Frontal cortex (tissue), 4 donors: ENCODE results near the gene POLR3A. TPM values are rescaled to one million over a fixed set of nuclear protein-coding genes. Genes with fewer than 3 reads are reported as not detected.
"Not testable (repeated sequence)": the region's sequence is repeated elsewhere in the genome, so short reads cannot be mapped to it uniquely, and the experiment has no call there.

Experiments used
- DNase-seq, 2 donors: peaks; one replicate each; pipeline ENCODE4 v3.0.0; 2012; ENCODE audit warnings: low spot score in 2 of 2
- FAIRE-seq: peaks from 2 replicates; lab custom pipeline; 2012; peaks lifted over from hg19 to GRCh38; lab: Jason Lieb, UNC
- total RNA-seq: library from RNA; depleted of rRNA; stranded (reverse); fragments of >200 nt; gene quantifications from one replicate; pipeline ENCODE4 v1.2.3, GENCODE V29; 2014
- donor health status: control.
- donor health status: control.
- donor health status: control.

POLR3A gene
- total RNA-seq: 39.1 TPM

DNA sequence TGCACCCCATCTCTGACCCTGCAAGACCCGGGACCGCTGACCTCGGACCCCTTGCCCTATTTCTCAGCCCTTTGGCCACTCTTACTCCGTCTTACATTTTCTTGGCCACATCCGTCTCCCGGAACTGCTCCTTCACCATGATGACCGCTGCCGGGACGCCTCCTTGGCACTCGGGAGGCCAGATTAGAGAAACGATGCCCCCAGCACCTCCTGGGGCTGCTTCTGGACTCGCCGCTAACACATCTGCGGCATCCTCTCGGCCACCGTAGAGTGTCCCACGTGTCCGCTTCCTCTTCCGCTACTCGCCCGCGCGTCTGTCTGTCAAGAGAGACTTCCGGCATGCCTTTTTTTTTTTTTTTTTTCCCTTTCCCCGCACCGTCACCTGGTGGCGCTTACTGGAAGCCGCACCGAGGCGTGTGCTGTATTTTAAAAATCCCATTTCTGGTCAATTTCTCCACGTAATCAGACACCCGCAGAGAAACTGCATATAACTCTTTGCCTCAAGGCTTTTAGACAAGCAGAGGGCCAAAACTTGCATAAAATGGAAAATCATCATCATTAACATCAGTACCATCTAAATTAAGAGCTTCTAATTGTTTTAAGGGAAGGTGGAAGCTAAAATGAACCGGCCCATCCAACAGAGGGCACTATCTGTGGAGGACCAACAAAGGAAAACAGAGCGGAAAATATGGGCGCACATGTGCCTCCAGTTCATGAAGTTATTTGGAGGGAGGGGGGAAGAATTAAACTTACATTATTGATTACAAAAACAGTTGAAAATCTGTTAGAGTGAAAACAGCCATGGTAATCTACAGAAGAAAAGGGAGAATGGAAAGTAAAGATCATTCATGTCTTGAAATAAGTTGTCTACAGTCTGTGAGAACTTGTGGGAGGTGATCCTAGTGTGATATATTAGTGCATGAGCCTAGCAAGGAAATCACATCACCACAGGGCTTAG is at the start of gene POLR3A:
Gene POLR3A, minus strand, starts transcription at position 247 of the 958 bp plus-strand sequence. Its CDS starts 108 bp downstream, at position 139.
- FAIRE-seq (no peak), DNase-seq (peak; percentile 75 to 87)

DNA sequence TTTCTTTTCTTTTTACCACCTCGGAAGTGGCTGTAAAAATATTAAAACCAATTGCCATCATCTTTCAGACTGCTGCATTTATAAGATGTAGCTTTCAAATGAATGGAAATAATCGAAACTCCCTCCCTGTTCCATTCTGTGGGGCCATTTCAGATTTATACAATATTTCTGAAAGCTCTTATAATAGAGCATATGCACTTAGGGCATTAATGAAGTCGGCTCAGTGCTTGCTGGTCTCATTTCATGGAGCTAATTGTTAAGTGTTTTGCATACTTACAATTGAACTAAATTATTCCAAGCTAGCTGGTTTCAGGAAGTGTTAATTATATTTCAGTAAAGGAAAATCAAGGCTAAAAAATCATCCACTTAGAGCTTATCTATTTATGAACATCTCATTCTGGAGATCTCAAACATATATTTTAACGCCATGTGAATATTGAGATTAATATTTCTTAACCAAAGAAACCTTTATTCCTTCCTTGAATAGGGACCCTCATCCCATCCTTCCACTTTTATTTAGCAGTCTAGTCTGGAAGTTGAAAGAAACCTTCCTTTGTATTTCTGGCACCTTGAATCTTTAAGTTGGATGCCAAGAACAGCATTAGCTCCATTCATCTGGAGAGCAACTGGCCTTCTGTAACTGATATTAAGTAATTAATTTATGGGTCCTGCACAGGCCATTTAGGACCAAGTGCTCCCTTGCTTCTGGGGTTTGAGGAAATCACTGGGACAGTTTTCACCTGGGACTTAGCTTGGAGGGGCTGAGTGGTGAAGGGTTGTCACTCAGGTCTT is 49.4 kb upstream of the POLR3A start:
- no peak for FAIRE-seq
- no peak for DNase-seq

DNA sequence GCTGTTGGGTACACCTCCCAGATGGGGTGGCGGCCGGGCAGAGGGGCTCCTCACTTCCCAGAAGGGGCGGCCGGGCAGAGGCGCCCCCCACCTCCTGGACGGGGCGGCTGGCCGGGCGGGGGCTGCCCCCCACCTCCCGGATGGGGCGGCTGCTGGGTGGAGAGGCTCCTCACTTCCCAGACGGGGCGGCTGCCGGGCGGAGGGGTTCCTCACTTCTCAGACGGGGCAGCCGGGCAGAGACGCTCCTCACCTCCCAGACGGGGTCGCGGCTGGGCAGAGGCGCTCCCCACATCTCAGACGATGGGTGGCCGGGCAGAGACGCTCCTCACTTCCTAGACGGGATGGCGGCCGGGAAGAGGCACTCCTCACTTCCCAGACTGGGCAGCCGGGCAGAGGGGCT is 46.5 kb upstream of the POLR3A start:
- DNase-seq, FAIRE-seq: not testable (repeated sequence)

DNA sequence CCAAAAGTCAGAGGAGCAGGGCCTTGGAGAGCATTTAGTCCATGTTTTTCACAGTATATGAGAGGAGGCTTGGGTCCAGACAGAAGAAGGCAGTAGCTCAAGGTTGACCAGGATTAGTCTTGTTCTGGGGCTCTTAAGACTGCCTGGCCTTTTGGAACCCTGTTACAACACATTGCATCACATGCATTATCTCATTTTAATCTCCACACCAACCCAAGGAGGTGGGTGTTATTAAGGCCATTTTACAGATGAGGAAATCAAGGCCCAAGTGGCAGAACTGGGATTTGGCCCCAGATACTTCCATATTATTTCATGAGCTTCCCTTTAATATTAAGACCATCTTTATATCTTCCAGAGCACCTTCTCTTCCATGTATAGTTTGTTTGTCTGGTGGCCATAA is 43.2 kb upstream of the POLR3A start:
- DNase-seq (no peak), FAIRE-seq (no peak)

DNA sequence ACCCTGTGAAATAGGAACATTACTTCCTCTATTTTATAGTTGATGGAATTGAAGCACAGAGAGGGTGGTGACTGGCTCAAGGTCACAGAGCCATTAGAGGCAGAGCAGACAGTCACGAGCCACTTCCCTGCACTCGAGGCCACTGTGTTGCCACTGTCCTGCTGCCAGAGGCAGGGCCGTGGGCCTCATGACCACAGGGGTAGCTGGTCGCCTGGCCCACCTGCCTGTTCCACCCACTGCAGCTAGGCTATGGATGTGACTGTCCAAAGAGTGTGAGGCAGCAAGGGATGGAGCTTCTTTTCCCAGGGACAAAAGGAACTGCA is 42.5 kb upstream of the POLR3A start:
- FAIRE-seq: no peak

DNA sequence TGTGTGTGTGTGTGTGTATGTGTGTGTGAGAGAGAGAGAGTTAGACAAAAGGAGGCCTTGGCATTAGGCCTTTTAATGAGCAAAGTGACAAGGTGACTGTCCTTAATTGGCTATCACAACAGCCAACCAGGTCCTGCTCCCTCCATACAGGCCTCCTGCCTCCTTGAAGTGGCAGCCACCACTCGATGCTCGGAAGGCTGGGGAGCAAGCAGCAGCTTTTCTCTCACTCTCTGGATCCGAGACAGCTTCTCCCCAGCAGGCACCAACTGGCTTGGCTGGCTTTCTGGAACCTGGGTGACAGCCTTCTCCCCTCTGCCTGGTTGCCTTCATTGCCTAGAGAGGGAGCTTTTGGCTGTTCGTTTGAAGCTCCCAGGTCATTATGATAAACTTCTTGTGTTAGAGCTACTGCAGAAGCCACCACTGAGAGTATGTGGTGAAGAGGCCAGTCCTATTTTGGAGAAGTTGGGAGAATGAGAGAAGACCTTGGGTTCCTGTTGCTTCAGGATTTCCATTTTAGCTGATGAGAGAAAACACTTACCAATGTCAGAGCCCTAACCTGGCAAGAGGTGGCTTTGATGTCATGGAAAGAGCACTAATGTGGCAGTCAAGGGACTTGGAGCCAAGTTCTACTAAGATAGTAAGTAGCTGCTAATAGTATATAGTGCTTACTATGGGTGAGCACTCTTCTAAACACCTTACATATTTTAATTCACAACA is 42.0 kb upstream of the POLR3A start:
- no peak for FAIRE-seq

More for the DNA sequence above, 42.5 kb upstream of the POLR3A start:
- no peak for DNase-seq

DNA sequence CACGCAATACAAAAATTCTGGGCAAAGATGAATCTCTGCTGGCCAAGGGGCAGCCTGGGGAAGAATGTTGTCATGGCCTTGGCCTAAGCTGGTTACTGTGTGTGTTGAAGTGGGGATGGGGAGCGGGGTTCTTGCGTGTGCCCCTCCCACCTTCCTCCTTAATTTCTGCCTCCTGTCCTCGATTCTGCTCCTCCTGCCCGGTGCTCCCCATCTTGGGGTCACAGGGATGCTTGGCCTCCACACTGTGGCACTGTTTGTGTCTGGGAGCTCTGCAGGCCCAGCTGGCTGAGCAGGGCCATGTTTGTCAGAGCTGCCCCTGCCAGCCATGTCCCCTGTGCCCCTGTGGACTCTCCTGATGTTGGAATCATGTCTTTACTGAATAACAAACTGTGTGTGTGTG is 41.4 kb upstream of the POLR3A start:
- DNase-seq (no peak), FAIRE-seq (no peak)

More for the DNA sequence above, 42.0 kb upstream of the POLR3A start:
- DNase-seq: no peak

DNA sequence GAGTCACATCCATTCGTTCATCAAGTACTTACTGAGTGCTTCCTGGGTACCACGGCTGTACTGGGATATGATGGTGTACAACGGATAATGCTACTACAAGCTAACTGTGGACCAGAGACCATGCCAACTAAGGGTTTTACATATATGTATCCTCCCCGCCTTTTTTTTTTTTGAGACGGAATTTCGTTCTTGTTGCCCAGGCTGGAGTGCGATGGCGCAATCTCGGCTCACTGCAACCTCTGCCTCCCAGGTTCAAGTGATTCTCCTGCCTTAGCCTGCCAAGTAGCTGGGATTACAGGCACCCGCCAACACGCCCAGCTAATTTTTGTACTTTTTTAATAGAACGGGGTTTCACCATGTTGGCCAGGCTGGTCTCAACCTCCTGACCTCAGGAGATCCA is 40.7 kb upstream of the POLR3A start:
- not testable (repeated sequence) for FAIRE-seq, DNase-seq

DNA sequence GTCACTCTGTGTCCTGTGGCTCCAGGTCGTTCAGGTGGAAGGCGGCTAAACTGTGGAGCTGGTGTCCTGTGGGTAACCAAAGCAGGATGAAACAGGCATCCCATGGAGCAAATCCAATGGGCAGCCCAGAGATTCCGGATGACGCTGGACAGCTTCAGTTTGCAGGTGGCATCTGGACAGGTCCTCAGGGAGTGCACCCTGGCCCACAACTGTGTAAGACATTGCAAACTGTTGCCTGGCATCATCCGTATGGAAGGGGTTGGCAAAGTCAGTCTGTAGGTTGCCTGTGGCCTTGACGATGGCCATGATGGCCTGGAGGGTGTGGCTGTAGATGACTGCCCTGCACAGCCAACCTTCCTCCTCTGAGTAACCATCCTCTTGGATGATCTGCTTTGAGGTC is 39.8 kb upstream of the POLR3A start:
- FAIRE-seq (no peak), DNase-seq (no peak)

DNA sequence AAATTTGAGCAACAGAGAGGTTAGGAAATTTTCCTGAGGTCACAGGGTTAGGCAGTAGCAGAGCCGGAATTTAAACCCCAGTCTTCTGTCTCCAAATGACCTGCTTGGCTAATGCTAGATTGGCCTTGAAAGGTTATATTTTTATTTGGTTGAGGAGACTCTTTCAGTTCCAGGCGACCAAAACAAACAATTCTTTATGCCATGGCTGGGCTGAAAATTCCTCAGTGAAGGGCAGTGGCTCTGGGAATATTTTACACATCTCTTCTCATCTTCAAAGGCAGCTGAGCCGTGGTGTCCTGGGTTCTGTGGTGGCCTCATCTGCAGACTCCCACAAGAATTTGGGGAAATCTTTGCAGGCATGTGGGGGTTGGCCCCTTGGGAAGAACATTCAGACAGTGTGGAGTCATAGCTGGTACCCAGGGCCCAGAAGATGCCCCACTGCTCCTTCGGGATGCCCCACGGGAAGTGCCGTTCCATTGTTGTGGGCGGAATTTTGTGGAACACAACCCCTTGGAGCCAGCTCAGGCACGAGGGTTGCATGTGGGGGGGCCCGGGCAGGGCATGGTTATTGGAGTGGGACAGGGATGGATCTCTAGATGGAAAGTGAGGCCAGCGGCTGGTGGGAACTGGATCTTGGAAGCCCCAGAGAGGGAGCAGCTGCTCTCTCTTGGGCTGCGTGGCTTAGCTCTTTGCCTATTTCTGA is 37.6 kb upstream of the POLR3A start:
- no peak for FAIRE-seq
- no peak for DNase-seq

DNA sequence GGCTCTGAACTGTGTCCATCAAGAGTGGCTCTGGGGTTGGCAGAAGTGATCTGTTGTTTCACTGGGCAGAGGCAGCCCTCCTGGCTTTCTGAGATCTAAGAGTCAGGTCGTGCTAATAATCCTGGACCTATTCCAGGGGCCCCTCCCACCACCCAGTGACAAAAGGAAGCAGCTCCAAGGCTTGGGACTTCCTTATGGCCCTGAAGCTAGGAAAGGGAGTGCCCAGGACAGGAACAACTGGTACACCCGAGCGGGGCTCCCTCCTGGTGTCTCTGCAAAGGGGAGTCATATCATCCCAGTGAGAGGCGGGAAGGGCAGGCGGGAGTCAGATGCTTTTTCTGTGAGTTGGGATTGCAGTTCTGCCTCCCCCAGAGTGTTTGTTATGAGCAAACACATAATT is 36.7 kb upstream of the POLR3A start:
- FAIRE-seq (no peak), DNase-seq (no peak)

DNA sequence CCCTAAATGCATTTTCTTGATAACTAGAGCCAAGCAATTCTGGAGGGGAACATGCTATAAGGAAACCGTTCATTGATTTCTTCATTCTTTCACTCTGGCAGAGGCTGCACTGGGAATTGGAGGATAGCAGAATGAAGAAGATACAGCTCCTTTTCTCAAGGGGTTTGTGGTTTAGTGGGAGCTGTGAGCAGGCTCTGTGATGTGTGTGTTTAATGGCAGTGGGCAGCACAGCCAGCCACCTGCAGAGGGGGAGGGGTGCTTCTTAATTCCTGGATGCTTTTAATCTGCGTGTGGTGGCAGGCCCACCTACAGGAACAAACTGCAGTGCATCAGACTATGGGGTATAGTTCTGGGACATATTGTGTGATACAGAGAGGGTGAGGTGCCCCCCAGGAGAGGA is 36.3 kb upstream of the POLR3A start:
- no peak for DNase-seq
- no peak for FAIRE-seq

DNA sequence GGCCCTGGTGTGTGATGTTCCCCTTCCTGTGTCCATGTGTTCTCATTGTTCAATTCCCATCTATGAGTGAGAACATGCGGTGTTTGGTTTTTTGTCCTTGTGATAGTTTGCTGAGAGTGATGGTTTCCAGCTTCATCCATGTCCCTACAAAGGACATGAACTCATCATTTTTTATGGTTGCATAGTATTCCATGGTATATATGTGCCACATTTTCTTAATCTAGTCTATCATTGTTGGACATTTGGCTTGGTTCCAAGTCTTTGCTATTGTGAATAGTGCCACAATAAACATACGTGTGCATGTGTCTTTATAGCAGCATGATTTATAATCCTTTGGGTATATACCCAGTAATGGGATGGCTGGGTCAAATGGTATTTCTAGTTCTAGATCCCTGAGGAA is 35.6 kb upstream of the POLR3A start:
- not testable (repeated sequence) for DNase-seq, FAIRE-seq

DNA sequence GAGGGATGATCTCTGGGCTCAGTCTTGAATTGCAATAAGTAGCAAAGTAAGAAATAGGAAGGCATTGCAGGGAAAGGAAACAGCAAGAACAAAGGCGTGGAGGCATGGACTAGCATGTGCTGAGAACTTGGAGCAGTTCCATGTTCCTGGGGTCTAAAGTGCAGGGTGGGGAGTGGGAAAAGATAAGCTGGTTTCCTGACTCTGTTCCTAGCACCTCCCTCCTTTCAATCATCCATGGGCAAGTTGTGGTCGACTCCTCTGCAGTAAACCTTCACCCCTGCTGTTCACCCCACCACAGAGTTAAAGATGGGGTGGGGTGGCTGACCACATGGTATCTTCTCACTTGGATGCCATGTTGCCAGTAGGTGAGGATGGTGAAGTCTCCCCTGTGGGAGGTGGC is 33.9 kb upstream of the POLR3A start:
- DNase-seq (no peak), FAIRE-seq (no peak)

DNA sequence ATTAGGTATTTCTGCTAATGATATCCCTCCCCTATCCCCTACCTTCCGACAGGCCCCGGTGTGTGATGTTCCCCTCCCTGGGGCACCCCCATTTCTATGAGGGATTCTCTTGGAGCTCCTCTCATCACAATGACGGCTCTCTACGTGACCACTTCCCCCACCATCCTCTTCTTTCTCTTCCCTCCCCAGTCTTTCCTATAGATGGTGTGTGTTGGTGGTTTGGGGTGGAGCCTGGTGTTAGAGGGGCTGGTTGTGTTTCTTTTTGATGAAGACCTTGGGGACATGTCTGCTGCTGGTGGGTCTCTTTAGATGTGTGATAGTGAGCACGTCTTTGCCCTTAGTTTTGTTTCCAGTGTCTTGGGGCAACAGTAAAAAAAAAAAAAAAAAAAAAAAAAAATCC is 33.0 kb upstream of the POLR3A start:
- FAIRE-seq (no peak), DNase-seq (no peak)

DNA sequence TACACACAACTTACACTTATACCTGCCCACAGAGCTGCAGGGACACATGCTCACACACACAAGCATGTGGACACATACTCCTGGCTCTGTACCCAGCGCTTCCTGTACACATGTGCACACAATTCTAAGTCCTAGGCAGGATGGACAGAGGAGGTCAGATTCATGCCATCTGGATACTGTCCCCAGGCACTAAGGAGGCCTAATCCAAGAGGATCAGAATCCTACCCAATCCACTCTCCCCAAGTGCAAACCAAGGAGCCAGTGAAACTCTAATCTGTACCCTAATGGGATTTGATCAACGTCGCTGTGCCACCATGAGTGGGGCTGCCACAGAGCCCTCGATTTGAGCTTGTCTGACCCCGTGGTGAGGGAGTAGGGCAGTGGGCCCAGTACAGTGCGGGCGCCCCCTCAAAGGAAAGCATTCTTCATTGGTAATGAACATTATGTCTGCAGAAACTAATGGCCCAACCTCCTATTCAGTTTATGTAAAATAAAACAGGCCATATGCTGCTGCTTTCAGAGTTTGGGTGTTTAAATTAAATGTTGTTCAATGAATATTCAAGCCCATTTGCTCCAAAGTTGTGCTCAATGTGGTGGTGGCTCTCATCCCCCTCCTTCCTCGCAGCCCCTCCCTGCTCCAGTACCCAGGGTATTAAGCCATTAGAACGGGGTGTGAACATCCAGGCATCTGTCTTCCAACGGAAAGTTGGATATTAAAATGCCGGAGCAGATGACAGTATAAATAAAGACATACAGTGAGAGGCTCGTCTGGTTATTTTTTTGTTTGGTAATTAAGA is 30.8 kb upstream of the POLR3A start:
- FAIRE-seq (no peak), DNase-seq (no peak)

DNA sequence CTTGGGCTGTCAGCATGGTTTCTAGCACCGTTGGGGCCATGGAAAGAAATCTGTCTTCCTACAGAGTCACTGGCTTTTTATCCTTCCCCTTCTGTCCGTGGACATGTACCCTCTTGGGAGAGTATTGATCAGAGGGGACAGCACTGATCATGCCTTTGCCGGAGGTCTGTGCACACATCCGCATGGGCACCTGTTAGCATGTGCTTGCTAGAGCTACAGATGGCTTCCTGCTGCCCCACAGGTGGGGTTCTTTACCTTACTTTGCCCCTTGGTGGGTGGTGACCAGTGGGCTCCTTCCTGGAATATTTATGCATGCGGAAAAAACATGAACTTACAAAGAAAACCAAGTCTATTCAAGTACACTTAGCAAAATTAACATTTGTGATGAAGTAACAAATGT is 29.2 kb upstream of the POLR3A start:
- no peak for DNase-seq
- no peak for FAIRE-seq

DNA sequence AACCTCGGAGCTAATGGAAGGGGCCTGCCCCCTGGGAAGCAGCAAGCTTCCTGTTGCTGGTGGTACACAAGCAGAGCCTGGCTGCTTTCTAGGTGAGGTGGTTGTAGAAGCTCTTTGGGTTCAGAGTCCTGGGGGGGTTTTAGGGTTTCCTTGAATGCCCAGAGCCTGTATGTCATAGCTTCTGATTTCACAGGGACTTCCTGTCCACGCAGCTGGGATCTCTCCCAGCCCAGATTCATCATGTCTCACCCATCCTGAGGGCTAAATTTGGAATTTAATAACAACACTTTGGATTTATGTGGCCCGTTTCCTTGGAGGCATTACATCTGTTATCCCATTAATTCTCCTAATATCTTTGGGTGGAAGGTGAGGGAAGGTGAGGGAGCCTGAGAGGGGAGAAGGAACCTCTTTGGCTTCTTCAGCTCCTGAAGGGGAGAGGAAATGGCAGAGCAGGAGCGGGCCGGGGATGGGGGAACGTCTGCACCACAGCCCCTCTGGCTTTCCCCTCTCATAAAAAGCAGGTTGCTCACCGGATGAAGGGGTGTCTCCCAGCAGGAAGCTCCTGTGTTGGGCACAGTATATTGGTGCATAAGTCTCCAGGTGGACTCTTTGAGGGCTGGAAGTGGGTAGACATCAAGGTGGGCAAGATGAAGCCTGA is 24.0 kb upstream of the POLR3A start:
- no peak for DNase-seq
- FAIRE-seq: no peak
